Measurements from ENCODE around the gene MGAT5. TPM values are rescaled to one million over a fixed set of nuclear protein-coding genes. Genes with fewer than 3 reads are reported as not detected.

The MGAT5 gene
- total RNA-seq, 4 donors from 2014 or later: 28.3 to 52.3 (median 40.4) TPM

- no peak for TF ChIP-seq CTCF (IDR thresholded peaks at IDR 0.05)
- DNase-seq (ENCODE audit: low spot score) (no peak), ATAC-seq (ENCODE audit: low FRiP score) (no peak)
Measured at GRCh38 chr2:134244587-134244986, 9.3 kb upstream of the MGAT5 start.

- ATAC-seq (ENCODE audit: low FRiP score) (no peak), DNase-seq (ENCODE audit: low spot score) (peak; percentile 89)
- no peak for TF ChIP-seq CTCF (IDR thresholded peaks at IDR 0.05)
Measured at GRCh38 chr2:134245340-134245984, 8.4 kb upstream of the MGAT5 start.

- DNase-seq (ENCODE audit: low spot score) (no peak), ATAC-seq (ENCODE audit: low FRiP score) (no peak)
- no peak for TF ChIP-seq CTCF (IDR thresholded peaks at IDR 0.05)
Measured at GRCh38 chr2:134246154-134246874, 7.6 kb upstream of the MGAT5 start.

- TF ChIP-seq CTCF (IDR thresholded peaks at IDR 0.05): no peak
- ATAC-seq (ENCODE audit: low FRiP score) (no peak), DNase-seq (ENCODE audit: low spot score) (no peak)
Measured at GRCh38 chr2:134247679-134248078, 6.2 kb upstream of the MGAT5 start.

- ATAC-seq (ENCODE audit: low FRiP score) (no peak), DNase-seq (ENCODE audit: low spot score) (no peak)
Measured at GRCh38 chr2:134248913-134249312, 5.0 kb upstream of the MGAT5 start.

GRCh38 chr2:134249755-134250154 lies 4.1 kb upstream of the MGAT5 start:
- TF ChIP-seq CTCF (IDR thresholded peaks at IDR 0.05): no peak
- ATAC-seq (ENCODE audit: low FRiP score) (no peak), DNase-seq (ENCODE audit: low spot score) (no peak)

More at GRCh38 chr2:134248913-134249312, 5.0 kb upstream of the MGAT5 start:
- TF ChIP-seq CTCF (IDR thresholded peaks at IDR 0.05): no peak
